Inflammatory macrophage treated with lipopolysaccharide for 1 hour (primary cell): Measurements from ENCODE around the gene PSAPL1.

ENCODE experiments used
- DNase-seq, 2 donors: peaks; one replicate each; pipeline ENCODE4 v3.0.0-alpha.2; 2020 to 2022

PSAPL1 gene

GRCh38 chr4:7393601-7394575 is 40.8 kb downstream of the PSAPL1 start:
- no peak for DNase-seq

GRCh38 chr4:7392438-7393421 is 42.0 kb downstream of the PSAPL1 start:
- DNase-seq, result no peak

- DNase-seq, result no peak
Measured at GRCh38 chr4:7391637-7392437, 42.9 kb downstream of the PSAPL1 start.

- no peak for DNase-seq
Measured at GRCh38 chr4:7390906-7391636, 43.7 kb downstream of the PSAPL1 start.

GRCh38 chr4:7390336-7390735 is 44.4 kb downstream of the PSAPL1 start:
- no peak for DNase-seq

- DNase-seq, result no peak
Measured at GRCh38 chr4:7389719-7390118, 45.0 kb downstream of the PSAPL1 start.

GRCh38 chr4:7389101-7389701 is 45.5 kb downstream of the PSAPL1 start:
- DNase-seq, result no peak

GRCh38 chr4:7388627-7389026 is 46.1 kb downstream of the PSAPL1 start:
- DNase-seq, result no peak

- no peak for DNase-seq
Measured at GRCh38 chr4:7387925-7388324, 46.8 kb downstream of the PSAPL1 start.

GRCh38 chr4:7384929-7385890 is 49.5 kb downstream of the PSAPL1 start:
- no peak for DNase-seq

GRCh38 chr4:7384003-7384928 is 50.5 kb downstream of the PSAPL1 start:
- DNase-seq, result no peak

GRCh38 chr4:7383266-7383665 is 51.5 kb downstream of the PSAPL1 start:
- no peak for DNase-seq

- DNase-seq, result no peak
Measured at GRCh38 chr4:7382634-7383014, 52.1 kb downstream of the PSAPL1 start.

- DNase-seq, result no peak
Measured at GRCh38 chr4:7381890-7382633, 52.7 kb downstream of the PSAPL1 start.

GRCh38 chr4:7381221-7381889 is 53.4 kb downstream of the PSAPL1 start:
- DNase-seq, result no peak
